ENCODE data around the gene CTSA. TPM values are rescaled to one million over a fixed set of nuclear protein-coding genes. Genes with fewer than 3 reads are reported as not detected.

The CTSA gene
- total and polyA plus RNA-seq, 2 experiments from 2014 or later, result 39.9 to 63.9 TPM

GRCh38 chr20:45897289-45897688 is 6.2 kb downstream of the CTSA start:
- Histone ChIP-seq H3K4me3 (no peak overlapping the region), H3K36me3 (ENCODE audit: insufficient read depth) (0 out of 2 replicates have a peak, but pooled peaks cover 7% of the 10 kb centered on the region), H3K27ac (ENCODE audit: low read depth) (no peak overlapping the region), H3K9me2 (ENCODE audit: insufficient read depth) (no peaks in the 10 kb centered on the region), H4K20me1 (replicated peaks; ENCODE audit: insufficient read depth) (no peaks in the 10 kb centered on the region; the same call in 1 of the 2 replicates), H3K4me1 (ENCODE audit: insufficient read depth) (no peaks in the 10 kb centered on the region), H3K27me3 (ENCODE audit: insufficient read depth) (no peaks in the 10 kb centered on the region), H3K79me2 (replicated peaks; ENCODE audit: insufficient read depth) (no peaks in the 10 kb centered on the region), H3F3A (replicated peaks; ENCODE audit: low read depth) (0 out of 2 replicates have a peak, but pooled peaks cover 6% of the 10 kb centered on the region), H2AFZ (no peak overlapping the region), H3K4me2 (no peak overlapping the region)
- H3K27ac Mint-ChIP-seq, result no peak overlapping the region
- H3K9me3 Mint-ChIP-seq, result no peaks in the 10 kb centered on the region
- DNase-seq (ENCODE audit: low spot score) (no peak), ATAC-seq (no peak)
- H3K27me3 Mint-ChIP-seq (ENCODE audit: insufficient read depth, low read depth, poor library complexity), result peaks cover 16% of the 10 kb centered on the region
- no peak overlapping the region for H3K4me3 Mint-ChIP-seq
- peaks cover 59% of the 10 kb centered on the region for H3K36me3 Mint-ChIP-seq (ENCODE audit: low read depth)
- TF ChIP-seq EZH2 (IDR thresholded peaks at IDR 0.05; ENCODE audit: low read depth, unreplicated experiment) (no peak), ZNF462 (CRISPR knock-in tag; IDR thresholded peaks at IDR 0.05) (no peak), ZNF114 (CRISPR knock-in tag; IDR thresholded peaks at IDR 0.05) (no peak), CTCF (conservative IDR thresholded peaks at IDR 0.05; ENCODE audit: low read depth in 2 of 2) (no peak), REST (IDR thresholded peaks at IDR 0.05; ENCODE audit: unreplicated experiment) (no peak), ZNF331 (CRISPR knock-in tag; IDR thresholded peaks at IDR 0.05; ENCODE audit: low read depth) (no peak), JUNB (IDR thresholded peaks at IDR 0.05; ENCODE audit: unreplicated experiment) (no peak), POLR2AphosphoS5 (IDR thresholded peaks at IDR 0.05; ENCODE audit: low read depth) (no peak), NANOG (IDR thresholded peaks at IDR 0.05; ENCODE audit: borderline replicate concordance) (no peak), EZH2phosphoT487 (IDR thresholded peaks at IDR 0.05; ENCODE audit: unreplicated experiment) (no peak), CREB1 (CRISPR knock-in tag; IDR thresholded peaks at IDR 0.05; ENCODE audit: low read depth) (no peak), STAT1 (IDR thresholded peaks at IDR 0.05; ENCODE audit: unreplicated experiment) (no peak)
- TF ChIP-seq, protein P1, sequence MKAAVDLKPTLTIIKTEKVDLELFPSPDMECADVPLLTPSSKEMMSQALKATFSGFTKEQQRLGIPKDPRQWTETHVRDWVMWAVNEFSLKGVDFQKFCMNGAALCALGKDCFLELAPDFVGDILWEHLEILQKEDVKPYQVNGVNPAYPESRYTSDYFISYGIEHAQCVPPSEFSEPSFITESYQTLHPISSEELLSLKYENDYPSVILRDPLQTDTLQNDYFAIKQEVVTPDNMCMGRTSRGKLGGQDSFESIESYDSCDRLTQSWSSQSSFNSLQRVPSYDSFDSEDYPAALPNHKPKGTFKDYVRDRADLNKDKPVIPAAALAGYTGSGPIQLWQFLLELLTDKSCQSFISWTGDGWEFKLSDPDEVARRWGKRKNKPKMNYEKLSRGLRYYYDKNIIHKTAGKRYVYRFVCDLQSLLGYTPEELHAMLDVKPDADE (IDR thresholded peaks at IDR 0.05), result no peak
- peaks cover 4% of the 10 kb centered on the region; the same call in 1 of the 3 replicates for H3K4me1 Mint-ChIP-seq

Measured in GM23338 (cell line).